CD4-positive, CD25-positive, alpha-beta regulatory T cell (primary cell): Measurements from ENCODE around the gene SCAPER. TPM values are rescaled to one million over a fixed set of nuclear protein-coding genes. Genes with fewer than 3 reads are reported as not detected.
"Not testable (repeated sequence)": the region's sequence is repeated elsewhere in the genome, so short reads cannot be mapped to it uniquely, and the experiment has no call there.

Experiments
- ATAC-seq, 2 donors: fragments of 150-1000 bp; cut with Tn5 transposase; one replicate each; pipeline ENCODE4 v1.10.0; 2021; ENCODE audit warnings: low read depth in 2 of 2, moderate number of reproducible peaks in 2 of 2, moderate library complexity in 1 of 2
- DNase-seq, 3 donors: peaks; one replicate each; pipeline versions ENCODE4 v3.0.0 to v3.0.0-alpha.2; 2012 to 2022; ENCODE audit warnings: mixed read lengths in 1 of 3
- H3K27ac ChIP-seq: one replicate; pipeline ENCODE4 v1.7.0; 2013; ENCODE audit warnings: mild to moderate bottlenecking, low read length; ENCODE audit not compliant: insufficient read depth, poor library complexity, severe bottlenecking
- H3K27me3 ChIP-seq: one replicate; pipeline ENCODE4 v1.7.0; 2013; ENCODE audit warnings: low read length; ENCODE audit not compliant: control insufficient read depth, insufficient read depth
- H3K36me3 ChIP-seq: one replicate; pipeline ENCODE4 v1.7.0; 2013; ENCODE audit warnings: mild to moderate bottlenecking, low read length, moderate library complexity; ENCODE audit not compliant: control insufficient read depth, insufficient read depth
- H3K4me1 ChIP-seq: 2 replicates; pipeline ENCODE4 v1.7.0; 2013; ENCODE audit warnings: mild to moderate bottlenecking, low read length; ENCODE audit not compliant: insufficient read depth, control insufficient read depth, poor library complexity, severe bottlenecking
- H3K4me3 ChIP-seq: one replicate; pipeline ENCODE4 v1.7.0; 2013; ENCODE audit warnings: low read depth, mild to moderate bottlenecking, low read length, moderate library complexity
- H3K9me3 ChIP-seq, 2 experiments: 1 replicate in 1 of 2; 2 replicates in 1 of 2; pipeline ENCODE4 v1.7.0; 2013; ENCODE audit warnings: low read length in 2 of 2, mild to moderate bottlenecking in 1 of 2, moderate library complexity in 1 of 2; ENCODE audit not compliant: control insufficient read depth in 2 of 2
- H3K27ac Mint-ChIP-seq, 3 donors: one replicate each; pipeline ENCODE4 v1.8.0; 2020 to 2022; ENCODE audit warnings: mild to moderate bottlenecking in 3 of 3, mixed read lengths in 3 of 3, moderate library complexity in 2 of 3
- H3K27me3 Mint-ChIP-seq: one replicate; pipeline ENCODE4 v1.8.0; 2022; ENCODE audit warnings: mild to moderate bottlenecking, mixed read lengths
- H3K36me3 Mint-ChIP-seq: one replicate; pipeline ENCODE4 v1.8.0; 2020; ENCODE audit warnings: mixed read lengths
- H3K4me1 Mint-ChIP-seq, 4 donors: one replicate each; pipeline ENCODE4 v1.8.0; 2020 to 2022; ENCODE audit warnings: mixed read lengths in 4 of 4, mild to moderate bottlenecking in 1 of 4
- H3K4me3 Mint-ChIP-seq, 4 donors: one replicate each; pipeline ENCODE4 v1.8.0; 2020 to 2022; ENCODE audit warnings: mild to moderate bottlenecking in 4 of 4, mixed read lengths in 4 of 4, moderate library complexity in 3 of 4
- H3K9me3 Mint-ChIP-seq, 7 donors: one replicate each; pipeline ENCODE4 v1.8.0; 2020 to 2022; ENCODE audit warnings: mixed read lengths in 7 of 7, mild to moderate bottlenecking in 3 of 7, moderate library complexity in 2 of 7
- polyA plus RNA-seq, 4 donors: library from polyadenylated mRNA; unstranded; fragments of 300-500 nt; fragmentation: Illumina TruSeq; gene quantifications; one replicate each; pipeline ENCODE4 v1.2.3, GENCODE V29; 2021
- total RNA-seq: library from RNA; stranded (reverse); gene quantifications from one replicate; pipeline ENCODE4 v1.2.3, GENCODE V29; 2022

Gene SCAPER
- total and polyA plus RNA-seq, 5 donors from 2014 or later = 13.2 to 38.1 (median 14.5) TPM

- H3K27me3 Mint-ChIP-seq = no peaks in the 10 kb centered on the region
- H3K36me3 Mint-ChIP-seq = peaks cover 26% of the 10 kb centered on the region
- H3K9me3 Mint-ChIP-seq = peaks cover 0 to 3% (median 0%) of the 10 kb centered on the region in 7 donors
- Histone ChIP-seq H3K36me3 (peaks cover 3% of the 10 kb centered on the region), H3K4me3 (no peak overlapping the region), H3K27me3 (no peaks in the 10 kb centered on the region), H3K9me3 (no peaks in the 10 kb centered on the region), H3K4me1 (no peaks in the 10 kb centered on the region), H3K27ac (no peak overlapping the region)
- H3K4me3 Mint-ChIP-seq = no peak overlapping the region
- H3K4me1 Mint-ChIP-seq = peaks cover 0 to 13% (median 5%) of the 10 kb centered on the region in 4 donors
- ATAC-seq (no peak), DNase-seq (no peak)
- no peak overlapping the region for H3K27ac Mint-ChIP-seq
These were observed 152.6 kb downstream of the SCAPER start for GRCh38 chr15:76752549-76752948.

- peaks cover 4 to 16% (median 7%) of the 10 kb centered on the region in 4 donors for H3K4me1 Mint-ChIP-seq
- Histone ChIP-seq H3K4me3 (no peak overlapping the region), H3K4me1 (no peaks in the 10 kb centered on the region), H3K9me3 (no peaks in the 10 kb centered on the region), H3K36me3 (peaks cover 12% of the 10 kb centered on the region), H3K27ac (no peak overlapping the region), H3K27me3 (no peaks in the 10 kb centered on the region)
- no peak overlapping the region for H3K4me3 Mint-ChIP-seq
- H3K36me3 Mint-ChIP-seq = peaks cover 54% of the 10 kb centered on the region
- H3K27me3 Mint-ChIP-seq = no peaks in the 10 kb centered on the region
- no peak for DNase-seq
- H3K27ac Mint-ChIP-seq = no peak overlapping the region
- no peak for ATAC-seq
- H3K9me3 Mint-ChIP-seq = peaks cover 0 to 2% (median 0%) of the 10 kb centered on the region in 7 donors
These were observed 167.6 kb downstream of the SCAPER start for GRCh38 chr15:76737573-76737972.

DNA sequence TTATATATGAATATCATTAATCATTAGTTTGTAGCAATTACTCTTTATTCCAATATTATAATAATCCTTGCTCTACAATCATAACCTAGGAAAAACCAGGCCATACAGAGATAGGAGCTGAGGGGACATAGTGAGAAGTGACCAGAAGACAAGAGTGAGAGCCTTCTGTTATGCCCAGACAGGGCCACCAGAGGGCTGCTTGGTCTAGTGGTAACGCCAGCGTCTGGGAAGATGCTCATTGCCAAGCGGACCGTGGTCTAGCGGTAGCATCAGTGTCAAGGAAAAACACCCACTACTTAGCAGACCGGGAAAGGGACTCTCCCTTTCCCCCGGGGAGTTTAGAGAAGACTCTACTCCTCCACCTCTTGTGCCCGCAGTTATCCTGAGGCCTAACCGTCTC, 172.8 kb downstream of the SCAPER start:
- H3K27me3 Mint-ChIP-seq, H3K9me3 Mint-ChIP-seq, H3K27me3 ChIP-seq, H3K27ac Mint-ChIP-seq, H3K27ac ChIP-seq, ATAC-seq, H3K4me1 Mint-ChIP-seq, H3K4me3 ChIP-seq, DNase-seq, H3K4me1 ChIP-seq, H3K9me3 ChIP-seq, H3K4me3 Mint-ChIP-seq: not testable (repeated sequence)
- peaks cover 54% of the 10 kb centered on the region for H3K36me3 Mint-ChIP-seq
- peaks cover 25% of the 10 kb centered on the region for H3K36me3 ChIP-seq

DNA sequence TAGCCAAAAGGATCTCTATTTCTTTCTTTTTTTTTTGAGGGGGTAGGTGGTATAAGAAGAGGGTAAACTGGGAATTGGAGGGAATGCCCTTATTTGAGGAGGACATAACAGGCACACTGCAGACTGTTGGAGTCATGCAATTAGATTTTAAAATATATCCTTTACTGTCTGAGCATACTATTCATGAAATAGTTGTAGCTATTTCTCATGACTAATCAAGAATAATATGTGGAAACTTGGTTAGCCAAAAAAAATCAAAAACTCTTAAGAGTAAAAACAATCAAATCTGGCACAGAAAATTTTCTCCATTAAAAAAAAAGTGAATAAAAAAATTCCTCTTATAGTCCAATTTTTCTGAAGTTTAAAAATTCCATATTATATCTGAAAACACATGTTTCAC, 174.9 kb downstream of the SCAPER start:
- H3K4me3 Mint-ChIP-seq = no peak overlapping the region
- no peaks in the 10 kb centered on the region for H3K9me3 ChIP-seq

DNA sequence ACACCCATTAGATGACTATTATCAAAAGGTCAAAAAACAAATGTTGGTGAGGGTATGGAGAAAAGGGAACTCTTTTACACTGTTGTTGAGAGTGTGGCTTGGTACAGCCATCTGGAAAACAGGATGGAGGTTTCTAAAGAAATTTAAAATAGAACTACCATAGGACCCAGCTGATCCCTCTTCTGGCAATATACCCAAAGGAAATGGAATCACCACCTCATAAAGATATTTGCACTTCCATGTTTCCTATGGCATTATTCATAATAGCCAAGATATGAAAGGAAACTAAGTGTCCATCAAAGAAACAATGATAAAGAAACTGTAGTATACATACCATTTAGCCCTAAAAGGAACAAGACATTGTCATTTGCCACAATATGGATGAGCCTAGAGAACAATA, 186.3 kb downstream of the SCAPER start:
- ATAC-seq (no peak), DNase-seq (no peak)
- Histone ChIP-seq H3K27me3 (no peaks in the 10 kb centered on the region), H3K4me1 (no peaks in the 10 kb centered on the region), H3K9me3 (peaks cover 0 to 11% of the 10 kb centered on the region in 2 experiments), H3K27ac (no peak overlapping the region), H3K4me3 (no peak overlapping the region), H3K36me3 (peaks cover 16% of the 10 kb centered on the region)
- no peak overlapping the region for H3K27ac Mint-ChIP-seq
- H3K4me3 Mint-ChIP-seq = no peak overlapping the region
- H3K27me3 Mint-ChIP-seq = no peaks in the 10 kb centered on the region
- peaks cover 0 to 4% (median under 1%) of the 10 kb centered on the region in 4 donors for H3K4me1 Mint-ChIP-seq
- H3K36me3 Mint-ChIP-seq = peaks cover 45% of the 10 kb centered on the region
- H3K9me3 Mint-ChIP-seq = peaks cover 0 to 15% (median 9%) of the 10 kb centered on the region in 7 donors

More for the DNA sequence above, 174.9 kb downstream of the SCAPER start:
- no peak for DNase-seq
- H3K4me1 Mint-ChIP-seq = peaks cover 0 to 5% (median 0%) of the 10 kb centered on the region in 4 donors
- peaks cover 0 to 5% (median 0%) of the 10 kb centered on the region in 7 donors for H3K9me3 Mint-ChIP-seq
- no peak overlapping the region for H3K27ac ChIP-seq
- H3K36me3 ChIP-seq = peaks cover 29% of the 10 kb centered on the region
- no peaks in the 10 kb centered on the region for H3K4me1 ChIP-seq
- no peak for ATAC-seq
- no peaks in the 10 kb centered on the region for H3K27me3 ChIP-seq
- H3K27me3 Mint-ChIP-seq = no peaks in the 10 kb centered on the region
- peaks cover 52% of the 10 kb centered on the region for H3K36me3 Mint-ChIP-seq
- H3K4me3 ChIP-seq = no peak overlapping the region
- H3K27ac Mint-ChIP-seq = no peak overlapping the region

GRCh38 chr15:76714950-76715349, 190.2 kb downstream of the SCAPER start:
- Mint-ChIP-seq H3K27me3 (no peaks in the 10 kb centered on the region), H3K27ac (no peak overlapping the region), H3K4me3 (no peak overlapping the region), H3K9me3 (peaks cover 0 to 17% (median 8%) of the 10 kb centered on the region in 7 donors), H3K4me1 (peaks cover 2 to 11% (median 7%) of the 10 kb centered on the region in 4 donors), H3K36me3 (peaks cover 51% of the 10 kb centered on the region)
- DNase-seq = no peak
- ATAC-seq = no peak
- H3K36me3 ChIP-seq = peaks cover 16% of the 10 kb centered on the region
- no peak overlapping the region for H3K4me3 ChIP-seq
- H3K9me3 ChIP-seq = peaks cover 0 to 11% of the 10 kb centered on the region in 2 experiments
- H3K27ac ChIP-seq = no peak overlapping the region
- H3K27me3 ChIP-seq = no peaks in the 10 kb centered on the region
- H3K4me1 ChIP-seq = no peaks in the 10 kb centered on the region

DNA sequence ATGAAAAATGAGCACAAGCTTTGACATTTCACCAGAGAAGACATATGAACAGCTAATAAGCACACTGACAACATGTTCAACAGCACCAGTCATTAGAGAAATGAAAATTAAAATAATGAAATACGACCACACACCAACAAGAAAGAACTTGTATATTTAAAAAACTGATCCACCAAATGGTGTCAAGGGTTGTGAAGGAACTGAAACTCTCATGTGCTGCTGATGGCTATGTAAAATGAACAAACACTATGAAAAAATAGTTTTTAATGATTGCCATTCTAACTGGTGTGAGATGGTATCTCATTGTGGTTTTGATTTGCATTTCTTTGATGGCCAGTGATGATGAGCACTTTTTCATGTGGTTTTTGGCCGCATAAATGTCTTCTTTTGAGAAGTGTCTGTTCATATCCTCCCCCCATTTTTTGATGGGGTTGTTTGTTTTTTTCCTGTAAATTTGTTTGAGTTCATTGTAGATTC, 193.8 kb downstream of the SCAPER start:
- Mint-ChIP-seq H3K9me3 (peaks cover 0 to 10% (median 3%) of the 10 kb centered on the region in 7 donors), H3K36me3 (peaks cover 42% of the 10 kb centered on the region), H3K27ac (no peak overlapping the region), H3K27me3 (no peaks in the 10 kb centered on the region), H3K4me3 (peak overlapping the region in 1 of 4 donors; percentile 41), H3K4me1 (peaks cover 5 to 22% (median 12%) of the 10 kb centered on the region in 4 donors)
- Histone ChIP-seq H3K36me3 (peaks cover 8% of the 10 kb centered on the region), H3K4me1 (no peaks in the 10 kb centered on the region), H3K27ac (no peak overlapping the region), H3K27me3 (no peaks in the 10 kb centered on the region), H3K9me3 (peaks cover 0 to under 1% of the 10 kb centered on the region in 2 experiments), H3K4me3 (no peak overlapping the region)
- ATAC-seq = no peak
- DNase-seq = peak in 1 of 3 donors; percentile 10

GRCh38 chr15:76704032-76704431, 201.1 kb downstream of the SCAPER start:
- ATAC-seq, H3K9me3 Mint-ChIP-seq, DNase-seq, H3K4me3 Mint-ChIP-seq, H3K27me3 Mint-ChIP-seq, H3K4me3 ChIP-seq, H3K9me3 ChIP-seq, H3K27ac ChIP-seq, H3K4me1 ChIP-seq, H3K27me3 ChIP-seq: not testable (repeated sequence)
- peaks cover 22% of the 10 kb centered on the region for H3K36me3 ChIP-seq
- peaks cover 15 to 31% (median 17%) of the 10 kb centered on the region in 4 donors for H3K4me1 Mint-ChIP-seq
- peak overlapping the region in 1 of 3 donors; percentile 12 for H3K27ac Mint-ChIP-seq
- H3K36me3 Mint-ChIP-seq = peaks cover 48% of the 10 kb centered on the region
